Measurements from ENCODE around the gene ZNF609. TPM values are rescaled to one million over a fixed set of nuclear protein-coding genes. Genes with fewer than 3 reads are reported as not detected.
A peak's percentile ranks its signal among the peaks of the same experiment; 100 is the strongest.

ZNF609 gene
- total RNA-seq, 2 donors from 2014 or later = 17.9 to 22.7 TPM

DNA sequence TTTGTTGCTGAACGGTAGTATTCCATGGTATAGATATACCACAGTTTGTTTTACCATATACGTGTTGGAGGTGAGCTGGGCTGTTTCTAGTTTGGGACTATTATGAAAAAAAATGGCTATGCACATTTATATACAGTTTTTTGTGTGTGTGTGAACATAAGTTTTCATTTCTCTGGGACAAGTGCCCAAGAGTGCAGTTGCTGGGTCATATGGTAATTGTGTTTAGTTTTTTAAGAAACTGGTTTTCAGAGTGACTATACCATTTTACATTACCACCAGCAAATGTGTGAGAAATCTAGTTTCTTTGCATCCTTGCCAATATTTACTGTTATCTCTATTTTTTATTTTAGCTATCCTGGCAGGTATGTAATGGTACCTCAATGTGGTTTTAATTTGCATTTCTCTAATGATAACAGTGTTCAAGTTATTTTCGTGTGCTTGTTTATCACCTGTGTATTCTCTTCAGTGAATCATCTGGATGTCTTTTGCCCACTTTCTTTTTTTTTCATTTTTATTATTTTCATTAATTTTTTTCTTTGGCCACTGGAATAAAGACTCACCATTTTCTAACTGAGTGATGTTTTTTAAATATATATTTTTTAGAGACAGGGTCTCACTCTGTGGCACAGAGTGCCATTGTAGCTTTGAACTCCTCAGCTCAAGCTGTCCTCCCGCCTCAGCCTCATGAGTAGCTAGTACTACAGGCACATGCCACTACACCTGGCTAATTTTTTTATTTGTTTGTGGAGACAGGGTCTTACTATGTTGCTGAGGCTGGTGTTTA, 75.3 kb downstream of the ZNF609 start:
- WGBS, 2 donors = 79 to 81% methylated on average over 4 of the region's 4 CpGs

GRCh38 chr15:64536244-64536836, 76.0 kb downstream of the ZNF609 start:
- Histone ChIP-seq H3K36me3 (replicated peaks in 1 of 2; ENCODE audit: insufficient read depth in 1 of 2, low read depth in 2 of 2) (no peaks in the 10 kb centered on the region), H3K4me3 (no peak overlapping the region), H3K27me3 (no peaks in the 10 kb centered on the region), H3K9me3 (no peaks in the 10 kb centered on the region), H3K27ac (no peak overlapping the region), H3K4me1 (peaks cover 3% of the 10 kb centered on the region)
- no peak for DNase-seq
- TF ChIP-seq POLR2A (IDR thresholded peaks at IDR 0.05) = no peak
- TF ChIP-seq CTCF (IDR thresholded peaks at IDR 0.05) = no peak
- intact Hi-C loops (cut with DNase I) = no loop called here
- ATAC-seq = no peak
- WGBS, 2 donors = 84 to 86% methylated on average over 6 of the region's 6 CpGs

More for the DNA sequence above, 75.3 kb downstream of the ZNF609 start:
- DNase-seq = no peak
- Histone ChIP-seq H3K27ac (no peak overlapping the region), H3K4me1 (peaks cover 3% of the 10 kb centered on the region), H3K4me3 (no peak overlapping the region), H3K36me3 (replicated peaks in 1 of 2; ENCODE audit: insufficient read depth in 1 of 2, low read depth in 2 of 2) (no peaks in the 10 kb centered on the region), H3K27me3 (no peaks in the 10 kb centered on the region), H3K9me3 (no peaks in the 10 kb centered on the region)
- no peak for ATAC-seq
- TF ChIP-seq POLR2A (IDR thresholded peaks at IDR 0.05) (no peak), CTCF (IDR thresholded peaks at IDR 0.05) (no peak)
- intact Hi-C loops (cut with DNase I) = no loop called here

- no peaks in the 10 kb centered on the region for H3K27me3 ChIP-seq
- no peak overlapping the region for H3K4me3 ChIP-seq
- peaks cover 6% of the 10 kb centered on the region for H3K4me1 ChIP-seq
- H3K9me3 ChIP-seq = no peaks in the 10 kb centered on the region
- H3K36me3 ChIP-seq (replicated peaks in 1 of 2; ENCODE audit: insufficient read depth in 1 of 2, low read depth in 2 of 2) = no peaks in the 10 kb centered on the region
- no peak overlapping the region for H3K27ac ChIP-seq
- 83 to 89% methylated on average over 1 of the region's 1 CpG for WGBS, 2 donors
- ATAC-seq = no peak
- TF ChIP-seq POLR2A (IDR thresholded peaks at IDR 0.05) = no peak
- TF ChIP-seq CTCF (IDR thresholded peaks at IDR 0.05) = no peak
- DNase-seq = no peak
- intact Hi-C loops (cut with DNase I) = no loop called here
Observed at GRCh38 chr15:64542091-64542490, 81.7 kb downstream of the ZNF609 start.

GRCh38 chr15:64544450-64544849, 84.1 kb downstream of the ZNF609 start:
- 70 to 72% methylated on average over 2 of the region's 2 CpGs for WGBS, 2 donors
- TF ChIP-seq CTCF (IDR thresholded peaks at IDR 0.05) = no peak
- no peak for TF ChIP-seq POLR2A (IDR thresholded peaks at IDR 0.05)
- ATAC-seq = peak; percentile 12

More at GRCh38 chr15:64544450-64544849, 84.1 kb downstream of the ZNF609 start:
- no peak overlapping the region for H3K4me3 ChIP-seq
- no peaks in the 10 kb centered on the region for H3K9me3 ChIP-seq
- DNase-seq = no peak
- no peak overlapping the region for H3K27ac ChIP-seq
- H3K27me3 ChIP-seq = no peaks in the 10 kb centered on the region
- H3K4me1 ChIP-seq = peaks cover 6% of the 10 kb centered on the region
- H3K36me3 ChIP-seq (replicated peaks in 1 of 2; ENCODE audit: insufficient read depth in 1 of 2, low read depth in 2 of 2) = no peaks in the 10 kb centered on the region
- intact Hi-C loops (cut with DNase I) = no loop called here

Measured in body of pancreas (tissue), 4 donors.